ENCODE results near the gene RIPPLY2. TPM values are rescaled to one million over a fixed set of nuclear protein-coding genes. Genes with fewer than 3 reads are reported as not detected.

Gene RIPPLY2
- total and polyA plus RNA-seq, 9 of the 15 experiments (the other 6 are each of a cell fraction or from before 2014, with no cell fraction given), result not detected

DNA sequence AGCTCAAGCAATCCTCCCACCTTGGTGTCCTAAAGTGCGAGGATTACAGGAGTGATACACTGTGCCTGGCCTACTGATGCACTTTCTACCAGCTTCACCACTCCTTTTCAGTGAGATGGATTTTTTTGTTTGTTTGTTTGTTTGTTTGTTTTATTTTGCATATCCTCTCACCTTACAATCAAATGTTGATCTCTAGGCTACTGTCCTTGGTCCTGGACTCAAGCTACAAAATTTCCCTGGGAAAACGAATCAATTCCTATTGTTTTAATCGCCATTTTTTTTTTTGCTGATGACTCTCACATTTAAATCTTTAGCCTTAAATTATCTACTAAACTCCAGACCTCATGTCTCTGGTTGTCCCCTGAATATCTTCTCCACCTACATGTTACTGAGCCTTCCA is 3.5 kb upstream of the RIPPLY2 start:
- FAIRE-seq, result no peak
- Histone ChIP-seq H3K9ac (ENCODE audit: insufficient read depth in 1 of 2, low read depth in 2 of 2, low read length in 2 of 2) (no peak overlapping the region), H3K4me3 (no peak overlapping the region), H3K4me2 (ENCODE audit: insufficient read depth, low read length) (no peak overlapping the region), H3K36me3 (ENCODE audit: control insufficient read depth, insufficient read depth, low read length) (no peaks in the 10 kb centered on the region), H2AFZ (ENCODE audit: low read depth, low read length) (no peak overlapping the region), H3K9me3 (replicated peaks; ENCODE audit: control insufficient read depth, insufficient read depth, low read depth, low read length) (no peaks in the 10 kb centered on the region; the same call in 1 of the 2 replicates), H3K27ac (ENCODE audit: extremely low read depth, low read depth, low read length) (no peak overlapping the region), H3K79me2 (ENCODE audit: control insufficient read depth, insufficient read depth, low read length) (no peaks in the 10 kb centered on the region), H3K9me1 (ENCODE audit: control insufficient read depth, insufficient read depth, low read length) (no peaks in the 10 kb centered on the region), H4K20me1 (replicated peaks; ENCODE audit: control insufficient read depth, insufficient read depth, low read length) (no peaks in the 10 kb centered on the region), H3K4me1 (replicated peaks in 1 of 2; ENCODE audit: control insufficient read depth in 2 of 2, insufficient read depth in 2 of 2, low read length in 2 of 2) (peaks cover 0 to 12% of the 10 kb centered on the region in 2 experiments; a peak in 1 of 5 replicates), H3K27me3 (ENCODE audit: control insufficient read depth in 2 of 2, insufficient read depth in 2 of 2, low read length in 2 of 2) (peaks cover 16 to 19% of the 10 kb centered on the region in 2 experiments)
- CTCF ChIA-PET (ENCODE audit: low intra/inter-chr PET ratio), result no interaction called here
- in situ Hi-C loops (cut with MboI) (no loop called here), intact Hi-C loops (cut with micrococcal nuclease) (no loop called here)
- no TSS peak for BruUV-seq (replicated peaks)
- ATAC-seq, result no peak
- POLR2A ChIA-PET, result no interaction called here
- DNase-seq (ENCODE audit: extremely low read depth in 1 of 4, low spot score in 3 of 4), result no peak
- TF ChIP-seq NCOA2 (IDR thresholded peaks at IDR 0.05; ENCODE audit: partially characterized antibody in 2 of 2) (no peak), MIER1 (IDR thresholded peaks at IDR 0.05; ENCODE audit: low read depth) (0 out of 2 replicates have a peak, but pooled peaks have one; percentile 63), ESRRA (IDR thresholded peaks at IDR 0.05; ENCODE audit: borderline replicate concordance, low read depth) (no peak), ETS2 (tag; IDR thresholded peaks at IDR 0.05; ENCODE audit: borderline replicate concordance, poor library complexity, severe bottlenecking) (no peak), EHMT2 (IDR thresholded peaks at IDR 0.05) (peak; percentile 69)
- TF ChIP-seq, protein P1, sequence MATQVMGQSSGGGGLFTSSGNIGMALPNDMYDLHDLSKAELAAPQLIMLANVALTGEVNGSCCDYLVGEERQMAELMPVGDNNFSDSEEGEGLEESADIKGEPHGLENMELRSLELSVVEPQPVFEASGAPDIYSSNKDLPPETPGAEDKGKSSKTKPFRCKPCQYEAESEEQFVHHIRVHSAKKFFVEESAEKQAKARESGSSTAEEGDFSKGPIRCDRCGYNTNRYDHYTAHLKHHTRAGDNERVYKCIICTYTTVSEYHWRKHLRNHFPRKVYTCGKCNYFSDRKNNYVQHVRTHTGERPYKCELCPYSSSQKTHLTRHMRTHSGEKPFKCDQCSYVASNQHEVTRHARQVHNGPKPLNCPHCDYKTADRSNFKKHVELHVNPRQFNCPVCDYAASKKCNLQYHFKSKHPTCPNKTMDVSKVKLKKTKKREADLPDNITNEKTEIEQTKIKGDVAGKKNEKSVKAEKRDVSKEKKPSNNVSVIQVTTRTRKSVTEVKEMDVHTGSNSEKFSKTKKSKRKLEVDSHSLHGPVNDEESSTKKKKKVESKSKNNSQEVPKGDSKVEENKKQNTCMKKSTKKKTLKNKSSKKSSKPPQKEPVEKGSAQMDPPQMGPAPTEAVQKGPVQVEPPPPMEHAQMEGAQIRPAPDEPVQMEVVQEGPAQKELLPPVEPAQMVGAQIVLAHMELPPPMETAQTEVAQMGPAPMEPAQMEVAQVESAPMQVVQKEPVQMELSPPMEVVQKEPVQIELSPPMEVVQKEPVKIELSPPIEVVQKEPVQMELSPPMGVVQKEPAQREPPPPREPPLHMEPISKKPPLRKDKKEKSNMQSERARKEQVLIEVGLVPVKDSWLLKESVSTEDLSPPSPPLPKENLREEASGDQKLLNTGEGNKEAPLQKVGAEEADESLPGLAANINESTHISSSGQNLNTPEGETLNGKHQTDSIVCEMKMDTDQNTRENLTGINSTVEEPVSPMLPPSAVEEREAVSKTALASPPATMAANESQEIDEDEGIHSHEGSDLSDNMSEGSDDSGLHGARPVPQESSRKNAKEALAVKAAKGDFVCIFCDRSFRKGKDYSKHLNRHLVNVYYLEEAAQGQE (IDR thresholded peaks at IDR 0.05; ENCODE audit: borderline replicate concordance), result peak; percentile 75
- TF ChIP-seq, protein P1 (CRISPR knock-in tag; IDR thresholded peaks at IDR 0.05; ENCODE audit: low read depth), result no peak
- WGBS (ENCODE audit: insufficient coverage, low coverage, missing lambda C conversion rate), result 0% methylated on average over 3 of the region's 3 CpGs
